CD4-positive, alpha-beta T cell treated with Interferon gamma for 1 hour (primary cell): ENCODE results near the gene SLC39A11.

ENCODE experiments used
- DNase-seq: peaks from one replicate; pipeline ENCODE4 v3.0.0-alpha.2; 2020

The SLC39A11 gene

DNA sequence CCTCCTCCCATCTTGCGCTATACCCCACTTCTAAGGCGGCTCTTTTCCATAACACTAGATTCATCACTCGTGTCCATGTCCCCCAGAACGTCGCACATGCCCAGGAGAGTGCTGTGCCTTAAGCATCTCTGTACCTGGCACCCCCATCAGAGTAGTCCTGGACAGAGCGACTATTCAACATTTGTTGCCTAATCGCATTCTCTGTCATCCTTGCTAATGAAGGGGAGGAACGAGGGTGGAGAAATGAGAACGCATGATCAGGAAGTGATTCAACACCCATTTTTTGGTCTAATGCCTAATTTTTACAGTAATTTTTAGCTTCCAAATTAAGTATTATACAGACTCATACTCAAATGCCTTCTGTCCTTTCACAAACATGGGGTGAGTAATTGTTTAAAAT, 53.2 kb downstream of the SLC39A11 start:
- no peak for DNase-seq

DNA sequence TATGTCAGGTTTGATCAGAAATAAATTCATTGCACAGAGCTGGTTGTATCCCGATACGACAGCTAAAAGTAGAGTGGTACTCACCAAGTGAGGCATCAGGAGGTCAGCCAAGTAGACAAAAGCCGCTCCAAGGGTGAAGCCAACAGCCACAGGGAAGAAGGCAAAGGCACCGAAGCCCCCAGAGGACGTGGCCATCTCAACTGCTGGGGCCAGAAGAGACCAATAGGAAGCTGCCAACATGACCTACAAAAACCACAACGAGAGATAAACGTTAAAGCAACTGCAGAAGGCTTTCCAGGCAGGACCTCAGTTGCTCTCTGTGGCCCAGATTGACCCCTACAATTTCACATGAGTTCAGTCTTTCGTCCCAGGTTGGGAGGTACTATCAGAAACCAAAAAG, 61.0 kb downstream of the SLC39A11 start:
- no peak for DNase-seq

DNA sequence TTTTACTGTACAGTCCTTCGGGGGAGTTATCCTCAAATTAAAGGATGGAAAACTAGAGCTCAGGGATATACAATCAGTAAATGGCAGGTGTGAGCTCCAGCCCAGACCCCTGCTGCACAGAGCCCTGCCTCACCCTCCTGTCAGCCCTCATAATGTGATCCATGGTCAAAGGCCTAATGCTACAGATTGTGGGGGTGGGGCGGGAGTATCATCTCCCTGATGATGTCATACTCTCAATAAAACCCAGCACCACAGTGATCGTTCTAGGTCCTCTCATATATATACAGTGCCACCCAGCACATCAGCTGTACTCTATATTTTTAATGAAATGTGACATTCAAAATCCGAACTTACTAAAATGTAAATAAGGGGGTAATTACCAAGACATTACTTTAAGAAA, 61.5 kb downstream of the SLC39A11 start:
- DNase-seq, result no peak

DNA sequence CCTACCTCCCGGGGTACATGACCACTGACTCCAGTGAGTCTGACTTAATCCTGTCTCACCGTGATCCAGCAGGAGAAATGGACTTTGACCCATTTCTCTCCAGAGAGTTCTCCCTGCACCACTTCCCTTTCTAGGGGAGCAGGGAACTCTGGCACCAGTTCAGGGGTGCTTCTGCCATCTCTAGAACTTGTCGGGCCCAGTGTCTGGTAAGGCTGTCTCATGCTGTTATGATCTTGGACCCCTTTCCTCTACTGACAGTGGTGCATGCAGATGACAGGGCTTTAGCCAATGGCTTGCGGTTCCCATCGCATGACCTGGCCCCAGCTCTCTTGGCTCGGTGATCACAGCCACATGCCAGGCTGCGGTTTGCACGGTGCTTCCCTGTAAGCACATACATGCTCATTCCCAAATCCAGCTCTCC, 62.0 kb downstream of the SLC39A11 start:
- DNase-seq, result no peak

DNA sequence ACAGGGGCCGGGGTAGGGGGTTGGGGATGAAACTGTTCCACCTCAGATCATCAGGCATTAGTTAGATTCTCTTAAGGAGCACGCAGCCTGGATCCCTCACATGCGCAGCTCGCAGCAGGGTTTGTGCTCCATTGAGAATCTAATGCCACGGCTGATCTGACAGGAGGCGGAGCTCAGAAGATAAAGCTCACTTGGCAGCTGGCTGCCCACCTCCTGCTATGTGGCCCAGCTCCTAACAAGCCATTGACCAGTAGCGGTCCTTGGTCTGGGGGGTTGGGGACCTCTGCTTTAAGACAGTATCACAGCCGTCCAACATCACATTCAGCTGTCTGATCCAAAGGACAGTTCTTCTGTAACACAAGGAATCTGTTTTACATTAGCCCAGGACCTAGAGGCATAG, 62.5 kb downstream of the SLC39A11 start:
- DNase-seq, result no peak

DNA sequence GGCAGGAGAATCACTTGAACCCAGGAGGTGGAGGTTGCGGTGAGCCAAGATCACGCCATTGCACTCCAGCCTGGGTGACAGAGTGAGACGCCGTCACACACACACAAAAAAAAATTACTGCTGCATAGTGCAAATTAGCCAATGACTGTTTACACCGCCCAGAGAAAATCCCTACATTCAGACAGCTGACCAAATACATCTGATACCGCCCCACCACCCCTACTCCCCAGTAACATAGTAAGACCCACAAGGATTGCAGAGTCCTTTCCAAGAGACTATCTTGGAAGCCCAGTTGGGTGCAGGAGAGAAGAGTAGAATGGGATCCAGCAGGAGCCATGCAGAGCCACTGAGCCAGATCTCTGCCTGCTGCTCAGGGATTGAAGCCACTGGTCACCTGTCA, 63.5 kb downstream of the SLC39A11 start:
- no peak for DNase-seq

DNA sequence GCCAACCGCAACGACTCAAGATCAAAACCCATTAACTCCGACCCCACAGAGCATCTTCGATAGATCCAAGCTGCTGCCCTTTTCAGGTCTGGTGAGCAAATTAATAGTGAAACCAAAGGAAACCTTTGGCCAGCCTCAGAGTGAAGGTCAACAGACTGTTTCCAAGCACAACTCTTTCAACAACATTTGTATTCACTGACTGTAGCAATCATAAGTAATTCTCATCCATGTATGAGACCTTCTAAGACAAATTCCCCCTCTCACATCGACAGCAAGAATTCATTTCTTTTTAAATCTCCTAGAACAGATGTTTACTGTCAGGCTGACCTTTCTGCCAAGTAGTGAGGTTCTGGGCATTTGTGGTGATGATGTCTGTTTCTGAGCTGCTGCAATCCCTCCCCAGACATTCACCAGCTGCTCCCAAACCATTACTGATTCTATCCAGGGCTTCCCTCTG, 64.2 kb downstream of the SLC39A11 start:
- DNase-seq, result no peak

DNA sequence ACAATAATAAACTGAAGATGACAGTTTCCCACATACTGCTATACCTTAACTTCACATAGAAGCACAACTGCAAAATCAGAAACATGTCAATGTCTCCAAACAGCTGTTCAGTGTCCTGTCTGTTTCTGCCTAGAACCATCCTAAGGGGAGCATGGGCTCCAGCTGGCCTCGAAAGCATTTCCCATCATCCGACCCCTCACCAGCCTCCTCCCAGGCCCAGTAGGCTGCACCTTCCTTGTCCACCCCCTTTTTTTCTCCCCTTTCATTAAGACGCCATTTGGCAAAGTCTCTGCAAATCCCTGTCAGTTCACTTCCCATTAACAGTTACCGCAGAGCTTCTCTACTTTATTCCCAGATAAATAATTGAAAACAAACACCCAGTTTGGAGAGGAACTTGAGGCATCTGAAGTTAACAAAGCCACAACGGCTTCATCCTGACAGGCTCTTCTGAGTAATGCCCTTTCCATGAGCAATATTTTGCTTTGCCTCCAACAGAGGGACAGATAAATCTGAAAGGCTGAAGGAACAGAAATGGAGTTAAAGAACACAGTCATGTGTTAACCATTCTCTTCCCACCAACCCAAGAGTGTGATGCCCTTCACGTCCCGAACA, 65.3 kb downstream of the SLC39A11 start:
- no peak for DNase-seq

DNA sequence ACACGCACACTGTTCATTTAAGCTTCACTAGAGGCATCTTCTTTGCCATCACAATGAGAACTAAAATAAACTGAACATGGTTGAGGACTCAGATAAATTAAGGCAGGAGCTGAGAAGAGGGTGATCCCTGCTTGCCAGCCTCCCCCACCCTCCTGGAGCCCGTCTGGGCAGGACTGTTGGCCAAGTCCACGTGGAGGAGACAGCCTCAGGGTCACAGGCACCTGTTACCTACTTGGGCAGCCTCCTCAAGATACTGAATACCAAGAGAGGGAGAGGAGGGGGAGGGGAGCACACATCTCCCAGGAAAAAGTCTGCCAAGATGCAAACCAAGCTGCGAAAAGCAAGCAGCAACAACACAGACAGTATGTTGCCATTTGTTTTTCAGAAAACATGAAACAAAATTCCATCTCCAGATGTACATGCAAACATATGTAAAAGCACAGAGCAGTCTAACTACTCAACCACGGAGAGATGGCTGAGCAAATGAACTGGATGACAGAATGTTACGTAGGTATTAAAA, 67.4 kb downstream of the SLC39A11 start:
- no peak for DNase-seq

DNA sequence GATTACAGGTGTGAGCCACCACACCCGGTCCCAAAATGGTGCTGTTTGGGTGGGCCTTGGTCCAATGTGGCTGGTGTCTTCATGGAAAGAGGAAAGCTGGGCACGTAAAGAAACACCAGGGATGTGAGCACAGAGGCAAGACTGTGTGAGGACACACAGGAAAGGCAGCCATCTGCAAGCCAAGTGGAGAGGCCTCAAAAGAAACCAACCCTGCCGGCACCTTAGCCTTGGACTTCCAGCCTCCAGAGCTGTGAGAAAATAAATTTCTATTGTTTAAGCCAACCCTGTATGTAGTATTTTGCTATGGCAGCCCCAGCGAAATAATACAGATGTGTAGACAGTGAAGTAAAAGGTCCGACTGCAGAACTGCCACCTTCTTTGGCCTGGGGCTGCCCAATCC, 68.7 kb downstream of the SLC39A11 start:
- DNase-seq, result no peak

DNA sequence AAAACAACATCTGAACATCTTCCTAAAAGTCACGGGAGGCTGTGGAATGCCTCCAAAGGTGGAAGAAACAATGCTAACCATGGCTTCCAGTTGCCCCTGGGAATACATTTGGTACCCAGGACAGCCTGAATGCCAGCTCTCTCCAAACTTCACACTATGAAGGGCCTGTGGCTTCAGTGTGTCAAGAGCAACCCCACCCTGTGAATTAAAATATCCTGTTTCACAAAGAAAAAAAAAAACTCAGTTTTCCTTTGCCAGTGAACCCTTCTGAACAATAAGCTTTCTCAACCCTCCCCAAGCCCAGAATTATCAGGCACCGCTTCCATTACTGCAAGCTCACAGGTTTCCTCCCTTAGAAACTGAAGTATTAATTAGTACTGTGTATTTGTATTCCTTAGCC, 69.8 kb downstream of the SLC39A11 start:
- no peak for DNase-seq

DNA sequence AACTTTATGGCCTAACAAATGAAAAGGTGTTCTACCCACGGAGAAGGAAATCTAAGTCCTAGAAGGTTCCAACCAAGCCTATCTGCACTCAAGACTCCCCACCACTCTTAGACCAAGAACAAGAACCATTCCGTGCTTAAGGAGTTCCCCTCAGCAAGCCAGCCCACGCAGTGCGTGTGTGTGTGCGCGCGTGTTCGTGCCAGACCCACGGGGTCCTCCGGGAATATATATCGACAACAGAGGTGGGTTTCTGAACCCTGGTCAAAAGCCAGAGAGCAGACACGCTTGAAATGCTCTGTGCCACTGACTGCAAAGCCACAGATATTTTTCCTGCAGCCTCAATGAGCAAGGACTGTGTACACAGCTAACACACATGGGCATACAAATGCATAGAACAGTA, 70.7 kb downstream of the SLC39A11 start:
- no peak for DNase-seq

DNA sequence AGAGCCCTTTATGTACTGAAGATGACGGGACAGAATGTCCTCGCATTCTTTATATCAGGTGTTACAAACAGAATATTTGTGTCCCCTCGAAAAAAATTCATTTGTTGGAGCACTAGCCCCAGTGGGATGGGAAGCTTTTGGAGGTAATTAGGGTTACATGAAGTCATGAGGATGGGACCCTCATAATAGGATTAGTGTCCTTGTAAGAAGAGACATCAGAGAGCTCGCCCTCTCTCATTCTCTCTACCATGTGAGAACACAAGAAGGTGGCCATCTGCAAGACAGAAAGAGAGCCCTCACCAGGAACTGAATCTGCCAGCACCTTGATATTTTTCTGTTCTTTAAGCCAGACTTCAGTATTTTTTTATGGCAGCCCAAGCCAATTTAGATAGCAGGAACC, 72.4 kb downstream of the SLC39A11 start:
- no peak for DNase-seq

DNA sequence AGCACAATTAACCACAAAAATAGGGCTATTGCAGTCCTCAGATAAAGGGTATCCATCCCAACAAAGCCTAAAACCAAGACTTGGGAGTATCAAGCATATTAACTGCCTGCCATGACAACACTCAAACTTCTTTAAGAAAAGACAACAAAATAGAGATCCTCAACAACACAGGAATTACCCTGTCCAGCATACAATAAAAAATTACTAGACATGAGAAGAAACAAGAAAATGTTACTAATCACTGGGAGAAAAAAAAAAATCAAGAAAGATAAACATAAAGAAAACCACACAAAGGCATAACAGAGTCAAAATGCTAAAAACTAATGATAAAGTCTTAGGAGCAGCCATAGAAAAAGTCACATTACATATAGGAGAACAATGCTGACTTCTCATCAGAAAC, 73.9 kb downstream of the SLC39A11 start:
- no peak for DNase-seq

DNA sequence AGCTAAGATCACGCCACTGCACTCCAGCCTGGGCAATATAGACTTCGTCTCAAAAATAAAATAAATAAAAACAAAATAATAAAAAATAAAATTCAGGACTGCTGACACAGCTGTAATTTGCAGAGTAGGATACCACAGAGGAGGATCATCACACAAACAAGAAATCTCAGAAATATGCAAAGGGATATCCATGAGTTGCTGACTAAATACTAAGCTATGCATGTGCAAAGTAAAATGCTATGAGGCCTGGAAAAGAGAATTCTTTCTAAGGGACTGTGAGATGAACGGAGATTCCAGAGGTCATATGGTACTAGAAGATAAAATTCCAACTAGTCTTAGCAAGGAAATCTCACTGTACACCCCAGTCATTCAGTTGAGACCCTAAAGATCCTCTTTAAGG, 74.8 kb downstream of the SLC39A11 start:
- DNase-seq, result no peak

DNA sequence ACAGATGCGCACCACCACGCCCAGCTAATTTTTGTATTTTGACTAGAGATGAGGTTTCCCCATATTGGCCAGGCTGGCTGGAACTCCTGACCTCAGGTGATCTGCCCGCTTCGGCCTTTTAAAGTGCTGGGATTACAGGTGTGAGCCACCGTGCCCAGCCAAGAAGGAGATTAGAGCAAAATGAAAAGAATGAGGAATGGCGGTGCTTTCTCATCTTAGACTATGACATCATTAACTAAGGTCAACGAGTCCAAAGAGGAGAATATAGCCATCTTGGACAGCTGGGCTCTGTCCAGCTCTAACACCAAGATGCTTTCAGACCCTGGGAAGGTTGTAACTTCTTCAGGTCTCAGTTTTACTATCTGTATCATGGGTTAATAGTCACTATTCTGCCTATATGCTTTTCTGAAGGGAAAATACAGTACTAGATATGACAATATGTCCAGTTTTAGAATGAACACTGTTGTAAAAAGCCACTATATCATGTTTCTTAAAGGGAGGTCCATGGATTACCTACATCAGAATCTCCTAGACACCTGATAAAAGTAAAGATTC, 76.7 kb downstream of the SLC39A11 start:
- no peak for DNase-seq

DNA sequence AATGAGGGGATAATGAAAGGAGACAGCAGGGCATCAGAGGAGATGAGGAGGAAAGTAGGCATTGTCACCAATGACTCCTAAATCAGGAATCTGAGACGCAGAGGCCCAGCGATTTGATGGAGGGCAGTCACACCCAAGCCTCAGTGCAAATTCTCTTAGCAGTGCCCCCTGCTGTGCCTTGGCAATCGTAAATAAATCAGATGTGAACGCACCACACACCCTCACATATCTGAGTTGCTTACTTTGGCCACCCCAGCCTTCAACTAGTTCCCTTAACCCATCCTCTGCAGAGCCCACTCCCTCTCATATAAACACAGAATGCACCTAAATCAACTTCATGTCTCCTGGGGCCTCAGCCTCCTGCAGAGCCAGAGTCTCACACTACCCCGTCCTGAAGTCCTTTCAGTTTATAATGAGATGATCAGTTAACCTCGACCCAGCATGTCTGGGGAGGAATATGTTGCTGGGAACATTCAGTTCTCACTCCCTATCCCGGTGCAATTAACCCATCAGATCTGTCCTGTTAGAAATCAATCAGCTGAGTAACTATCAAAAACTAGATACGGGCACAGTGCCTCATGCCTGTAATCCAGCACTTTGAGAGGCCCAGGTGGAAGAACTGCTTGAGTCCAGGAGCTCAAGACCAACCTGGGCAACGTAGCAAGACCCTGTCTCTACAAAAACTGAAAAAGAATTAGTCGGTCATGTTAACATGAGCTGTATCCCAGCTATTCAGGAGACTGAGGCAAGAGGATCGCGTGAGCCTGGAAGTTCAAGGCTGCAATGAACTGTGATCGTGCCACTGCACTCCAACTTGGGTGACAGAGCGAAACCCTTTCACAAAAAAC, 78.4 kb downstream of the SLC39A11 start:
- no peak for DNase-seq

DNA sequence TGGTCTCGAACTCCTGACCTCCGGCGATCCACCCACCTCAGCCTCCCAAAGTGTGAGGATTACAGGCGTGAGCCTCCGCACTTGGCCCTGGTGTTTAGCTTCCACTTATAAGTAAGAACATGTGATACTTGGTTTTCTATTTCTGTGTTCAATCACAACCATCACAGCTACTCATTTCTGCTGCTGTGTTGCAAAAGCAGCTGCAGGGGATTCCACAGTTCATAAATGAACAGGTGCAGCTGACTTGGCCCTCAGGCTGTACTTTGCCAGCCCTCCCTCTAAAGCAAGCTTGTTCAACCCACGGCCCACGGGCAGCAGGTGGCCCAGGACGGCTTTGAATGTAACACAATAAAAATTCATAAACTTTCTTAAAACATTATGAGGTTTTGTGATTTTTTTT, 79.2 kb downstream of the SLC39A11 start:
- no peak for DNase-seq

DNA sequence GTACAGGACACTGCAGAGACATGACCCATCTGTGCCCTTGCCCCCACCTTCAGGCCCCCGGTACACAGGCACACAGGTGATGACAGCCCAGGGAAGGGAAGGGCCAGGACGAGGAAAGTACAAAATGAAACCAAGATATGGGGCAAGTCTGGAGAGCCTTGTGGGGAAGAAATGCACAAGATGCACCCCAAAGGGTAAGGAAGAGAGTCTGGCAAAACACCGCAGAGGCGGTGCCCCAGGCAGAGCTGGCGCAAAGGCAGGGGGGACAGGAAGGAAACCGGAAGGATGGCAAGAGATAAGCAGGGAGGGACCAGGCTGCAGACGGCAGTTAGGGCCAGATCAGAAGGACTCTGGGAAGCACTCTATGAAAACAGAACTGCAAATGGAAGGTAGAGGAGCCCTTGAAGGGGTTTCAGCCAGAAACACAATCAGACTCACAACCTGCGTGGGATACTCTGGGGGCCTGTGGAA, 81.4 kb downstream of the SLC39A11 start:
- DNase-seq, result no peak

DNA sequence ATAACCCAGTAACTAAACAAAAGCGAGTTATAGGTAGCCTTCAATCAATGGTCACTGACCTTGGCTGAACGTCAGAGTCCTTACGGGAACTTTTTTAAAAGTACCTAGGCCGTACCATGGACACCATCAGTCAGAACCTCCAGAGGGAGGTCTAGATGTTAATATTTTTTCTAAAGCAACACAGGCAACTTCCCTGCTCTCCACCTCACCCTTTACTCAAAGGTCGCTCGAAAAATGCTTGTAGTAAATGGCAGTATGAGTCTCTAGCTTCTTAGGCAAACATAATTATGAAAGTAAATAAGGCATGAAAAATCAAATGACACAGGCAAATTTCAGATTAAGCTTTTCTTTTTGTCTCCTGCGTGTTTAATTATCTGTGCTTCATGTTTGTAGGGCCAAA, 82.1 kb downstream of the SLC39A11 start:
- no peak for DNase-seq

DNA sequence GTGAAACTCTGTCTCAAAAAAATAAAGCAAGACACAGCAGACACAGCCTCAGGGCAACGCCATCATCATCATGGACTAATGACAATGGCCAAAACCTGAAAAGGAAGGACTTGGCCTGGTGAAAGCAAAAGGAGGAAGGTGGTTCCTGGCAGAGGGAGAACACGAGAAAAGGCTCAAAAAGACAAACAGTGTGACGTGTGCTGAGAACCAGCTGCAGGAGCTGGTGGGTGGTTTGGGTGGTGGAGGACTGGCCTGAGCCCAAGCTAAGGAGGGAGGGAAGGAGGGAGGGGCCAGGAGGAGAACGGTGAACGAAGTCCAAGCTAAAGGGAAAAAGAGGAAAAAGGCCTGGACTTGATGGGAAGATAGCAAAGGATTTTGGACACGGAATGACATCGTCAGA, 85.1 kb downstream of the SLC39A11 start:
- no peak for DNase-seq

DNA sequence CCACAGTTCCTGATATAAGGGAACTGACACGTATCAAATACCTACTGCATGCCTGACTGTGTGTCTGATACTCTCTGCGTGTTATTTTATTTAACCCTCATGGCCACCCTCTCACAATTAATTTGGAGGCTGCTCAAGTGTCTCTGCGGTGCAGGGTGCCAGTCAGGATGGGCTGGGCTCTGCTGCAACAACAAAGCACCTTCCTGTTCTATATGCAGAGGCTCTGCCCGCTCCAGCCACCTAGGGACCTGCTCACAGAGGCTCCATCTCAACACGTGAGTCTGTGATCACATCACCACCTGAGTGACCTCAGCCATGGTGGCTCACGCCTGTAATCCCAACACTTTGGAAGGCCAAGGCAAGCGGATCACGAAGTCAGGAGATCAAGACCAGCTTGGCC, 87.1 kb downstream of the SLC39A11 start:
- DNase-seq, result no peak

DNA sequence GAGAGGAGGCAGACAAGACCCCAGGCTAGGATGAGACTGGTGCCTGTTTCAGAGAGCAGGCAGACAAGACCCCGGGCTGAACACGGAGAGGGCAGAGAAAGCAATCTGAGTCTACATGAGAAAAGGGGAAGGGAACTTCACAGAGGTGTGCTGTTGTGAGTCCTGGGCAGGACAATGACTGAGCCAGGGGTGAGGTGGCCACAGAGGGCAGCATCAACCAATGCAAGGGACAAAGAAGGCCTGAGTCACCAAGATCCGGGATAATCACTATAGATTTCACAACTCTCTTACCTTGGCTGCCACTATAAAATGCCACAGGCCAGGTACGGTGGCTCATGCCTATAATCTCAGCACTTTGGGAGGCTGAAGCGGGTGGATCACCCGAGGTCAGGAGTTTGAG, 89.0 kb downstream of the SLC39A11 start:
- DNase-seq, result no peak

DNA sequence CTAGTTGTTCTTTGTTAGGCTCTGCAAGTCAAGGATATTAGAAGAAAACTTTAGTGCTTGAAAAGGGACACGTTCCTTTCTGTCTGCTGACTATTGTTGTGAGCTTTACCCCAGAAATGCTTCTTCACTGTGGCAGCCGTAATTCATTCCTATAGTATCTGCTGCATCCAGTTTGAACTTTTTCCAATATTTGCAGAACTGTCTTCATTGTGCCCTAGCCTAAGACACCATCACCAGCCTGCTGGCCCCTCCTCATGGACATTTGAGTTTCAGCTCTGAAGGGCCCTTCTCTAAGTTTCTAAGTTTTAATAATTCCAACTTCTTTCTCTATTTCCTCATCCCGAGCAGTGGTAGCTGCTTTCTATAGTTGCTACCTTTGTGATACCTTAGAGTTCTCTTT, 91.7 kb downstream of the SLC39A11 start:
- no peak for DNase-seq
